HG03196 (cell line): ENCODE data around the gene PRLR.

ENCODE experiments used
- ATAC-seq: cut with Tn5 transposase; IDR thresholded peaks from one replicate; pipeline ENCODE4 v1.9.1; 2021; ENCODE audit not compliant: unreplicated experiment

The PRLR gene

DNA sequence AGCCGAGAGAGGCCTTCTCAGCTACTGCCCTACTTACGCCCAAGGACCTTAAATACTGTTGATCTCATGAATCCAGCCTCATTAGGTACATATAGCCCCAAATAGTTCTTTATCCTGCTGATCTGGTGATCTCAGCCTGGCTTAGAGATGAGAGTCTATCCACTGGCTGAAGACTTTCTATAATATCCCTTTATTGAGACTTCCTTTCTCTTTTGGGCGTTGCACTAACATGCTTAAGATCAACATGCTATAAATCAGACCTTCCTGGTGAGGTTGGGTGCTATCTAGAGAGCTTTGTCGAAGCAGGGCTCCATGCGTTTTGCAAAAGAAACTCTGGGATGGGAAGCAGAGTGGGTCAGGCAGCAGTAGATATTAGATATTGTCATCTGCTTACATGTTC is 138.6 kb downstream of the PRLR start:
- no peak for ATAC-seq

DNA sequence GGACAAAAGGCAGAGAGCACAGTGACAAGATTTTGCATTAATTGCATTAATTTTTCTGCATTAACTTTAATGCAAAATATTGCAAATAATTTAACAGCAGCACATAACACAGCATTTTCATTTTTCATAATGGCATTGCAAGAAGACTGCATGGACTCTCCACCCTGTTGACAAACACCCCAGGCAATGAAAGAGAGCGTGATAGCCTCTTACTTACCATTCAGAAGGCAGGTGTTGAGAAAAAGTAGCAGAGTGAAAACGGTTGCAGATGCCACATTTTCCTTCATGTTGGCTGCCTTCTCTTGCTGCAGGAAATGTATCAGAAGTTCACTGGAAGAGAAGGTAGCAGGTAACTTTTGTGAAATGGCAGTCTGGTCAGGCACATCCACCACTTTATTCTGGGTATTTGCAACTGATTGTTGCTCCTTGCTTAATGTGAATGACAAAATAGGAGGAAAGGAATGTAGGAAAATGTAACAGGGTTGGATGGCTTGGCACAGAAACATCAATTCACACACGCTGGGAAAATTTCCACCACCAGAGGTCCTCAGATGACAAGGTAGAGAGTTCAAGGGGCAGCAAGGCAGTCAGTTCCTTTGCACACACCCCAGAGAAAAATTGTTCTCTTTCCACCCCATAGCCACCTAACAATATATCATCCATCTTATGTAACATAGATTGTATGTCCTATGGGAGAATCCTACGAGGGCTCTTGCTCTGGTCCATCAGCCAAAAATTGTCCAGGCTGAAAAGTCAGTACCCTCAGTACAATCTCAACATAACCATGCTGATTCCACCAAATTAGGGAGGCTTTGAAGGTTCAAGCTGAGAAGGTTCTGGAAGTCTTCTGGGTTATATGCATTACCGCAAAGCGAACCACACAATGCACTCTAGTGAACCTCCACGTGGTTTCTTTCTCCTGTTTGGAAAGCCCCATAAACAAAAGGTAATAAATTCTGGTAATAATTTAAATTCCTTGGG is 140.7 kb downstream of the PRLR start:
- no peak for ATAC-seq

DNA sequence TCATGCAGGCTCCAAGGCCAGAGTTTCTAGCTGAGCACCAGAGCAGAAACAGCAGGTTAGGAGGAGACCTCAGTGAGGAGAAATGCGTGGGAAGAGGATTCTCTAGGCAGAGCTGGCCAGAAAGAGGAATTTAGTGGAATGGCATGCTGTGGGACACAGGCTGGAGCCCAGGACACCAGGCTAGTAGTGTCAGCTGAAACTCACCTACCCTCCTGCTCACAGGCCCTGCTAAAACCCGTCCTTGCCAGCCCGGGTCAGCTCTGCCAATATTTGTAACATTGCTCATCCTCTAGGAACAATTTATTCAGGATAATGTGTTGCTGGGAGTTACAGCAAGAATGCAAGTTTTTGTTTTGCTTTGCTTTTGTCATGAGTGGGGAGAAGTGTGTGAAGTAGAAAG is 142.3 kb downstream of the PRLR start:
- no peak for ATAC-seq

GRCh38 chr5:35083150-35083549 is 147.1 kb downstream of the PRLR start:
- ATAC-seq, result no peak

- no peak for ATAC-seq
These were observed 147.8 kb downstream of the PRLR start for GRCh38 chr5:35082530-35082929.

DNA sequence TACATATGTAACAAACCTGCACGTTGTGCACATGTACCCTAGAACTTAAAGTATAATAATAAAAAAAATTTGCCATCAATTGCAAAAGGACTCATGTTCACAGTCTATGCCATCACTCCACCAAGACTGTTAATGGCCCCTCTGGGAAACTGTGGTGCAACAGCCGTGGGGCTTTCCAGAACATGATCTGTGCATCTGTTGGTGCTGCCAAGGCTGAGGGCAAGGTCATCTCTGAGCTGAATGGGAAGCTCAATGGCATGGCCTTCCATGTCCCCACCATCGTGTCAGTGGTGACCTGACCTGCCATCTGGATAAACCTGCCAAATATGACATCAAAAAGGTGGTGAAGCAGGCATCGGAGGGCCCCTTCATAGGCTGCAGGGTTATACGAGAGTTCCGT is 149.2 kb downstream of the PRLR start:
- ATAC-seq, result no peak

DNA sequence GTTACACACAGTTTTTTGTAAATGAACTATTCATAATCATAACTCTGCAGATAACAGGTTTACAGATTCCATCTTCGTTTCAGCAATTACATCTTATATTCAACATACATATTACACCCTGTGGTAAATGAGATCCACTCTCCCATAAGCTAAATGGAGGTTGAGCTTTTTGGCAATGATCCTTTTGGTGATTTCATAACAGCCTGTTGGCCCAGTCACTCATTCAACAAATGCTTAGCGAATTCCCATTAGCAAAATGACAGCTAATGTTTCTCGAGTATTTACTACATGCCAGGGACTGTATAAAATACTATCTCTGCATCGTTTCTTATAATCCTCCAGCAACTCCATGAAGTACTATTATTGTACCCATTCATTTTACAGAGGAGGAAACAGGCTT is 157.1 kb downstream of the PRLR start:
- ATAC-seq, result no peak

- ATAC-seq, result no peak
These were observed 161.1 kb downstream of the PRLR start for GRCh38 chr5:35069188-35069587.

DNA sequence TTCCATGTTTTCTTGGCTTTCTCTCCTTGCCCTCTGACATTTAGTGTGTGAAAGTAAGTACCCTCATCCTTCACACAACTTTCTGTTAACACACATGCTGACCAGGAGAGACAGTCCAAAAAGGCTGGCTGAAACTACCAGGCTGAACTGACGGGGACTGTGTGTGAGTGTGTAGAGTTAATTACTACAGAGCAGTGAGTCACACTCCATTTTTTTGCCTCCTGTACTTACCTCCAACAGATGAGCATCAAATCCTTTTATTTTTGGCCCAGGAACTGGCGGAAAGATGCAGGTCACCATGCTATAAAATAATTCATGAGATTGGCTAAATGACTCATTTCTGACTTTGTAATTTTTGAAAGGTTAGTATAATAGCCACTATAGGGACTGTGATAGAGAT is 162.3 kb downstream of the PRLR start:
- no peak for ATAC-seq

GRCh38 chr5:35066260-35066795 is 164.0 kb downstream of the PRLR start:
- ATAC-seq, result peak; percentile 87

- no peak for ATAC-seq
These were observed 166.9 kb downstream of the PRLR start for GRCh38 chr5:35063414-35063813.

- ATAC-seq, result no peak
These were observed 169.0 kb downstream of the PRLR start for GRCh38 chr5:35061211-35061770.

GRCh38 chr5:35060236-35060635 is 170.1 kb downstream of the PRLR start:
- ATAC-seq, result no peak

GRCh38 chr5:35059251-35059650 is 171.0 kb downstream of the PRLR start:
- no peak for ATAC-seq

DNA sequence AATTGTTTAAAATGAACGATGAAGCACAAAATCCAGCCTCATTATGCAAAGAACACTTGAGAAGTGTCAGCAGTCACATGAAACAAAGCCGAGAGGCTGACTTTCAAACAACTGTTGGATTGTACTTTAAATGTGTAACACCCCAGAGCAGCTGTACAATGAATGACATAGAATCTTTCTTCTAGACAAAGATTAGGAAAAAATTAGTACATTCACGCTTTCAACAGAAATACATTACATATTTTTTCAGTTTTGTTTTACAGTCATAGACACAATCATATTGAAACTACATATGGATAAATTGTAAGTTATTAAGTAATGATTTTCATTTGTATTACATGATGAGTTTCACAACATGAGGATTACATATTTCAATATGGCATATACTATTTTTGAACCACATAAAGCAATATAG is 171.9 kb downstream of the PRLR start:
- ATAC-seq, result peak; percentile 92

- ATAC-seq, result no peak
These were observed 173.6 kb downstream of the PRLR start for GRCh38 chr5:35056686-35057085.

DNA sequence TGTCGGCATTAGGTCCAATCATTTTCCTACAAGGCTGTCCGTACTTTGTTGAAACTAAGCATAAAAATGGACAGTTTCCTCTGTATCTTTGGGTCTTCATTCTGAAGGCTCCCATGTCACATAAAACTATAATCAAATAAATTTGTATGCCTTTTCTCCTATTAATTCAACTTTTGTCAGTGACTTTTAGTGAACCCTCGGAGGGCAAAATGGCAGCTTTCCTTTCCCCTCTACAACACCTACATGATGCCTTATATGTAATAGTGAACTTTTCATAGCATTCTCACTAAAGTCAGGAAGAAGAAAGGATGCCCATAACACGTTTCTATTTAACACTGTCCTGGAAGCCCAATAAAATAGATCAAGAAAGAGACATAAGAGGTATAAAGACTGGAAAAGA is 177.4 kb downstream of the PRLR start:
- no peak for ATAC-seq

DNA sequence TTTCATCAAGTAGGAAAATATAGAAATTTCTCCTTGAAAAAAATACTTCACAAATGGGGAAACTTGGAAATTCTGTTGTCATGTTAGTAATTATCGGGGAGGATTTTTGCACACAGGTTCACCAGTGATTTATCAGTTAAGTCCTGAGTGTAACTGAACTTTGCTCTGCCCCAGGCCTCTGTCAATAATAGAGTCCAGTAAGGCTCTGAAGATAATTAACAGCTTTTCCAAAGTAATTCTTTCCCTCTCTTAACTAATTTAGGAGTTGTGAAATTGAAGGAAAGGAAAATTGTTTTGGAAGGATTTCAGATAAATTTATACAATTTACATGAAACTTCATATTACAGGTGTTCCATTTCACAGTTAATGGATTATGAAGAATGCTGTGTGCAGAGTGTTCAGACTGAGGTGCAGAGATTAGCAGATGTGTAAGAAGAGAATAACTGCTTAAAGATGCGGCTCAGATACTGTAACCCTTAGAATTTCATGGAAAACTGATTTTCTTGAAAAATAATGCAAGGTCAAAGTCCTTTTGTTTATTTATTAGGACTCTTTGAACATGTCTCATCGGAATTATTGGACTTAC is 179.7 kb downstream of the PRLR start:
- no peak for ATAC-seq

DNA sequence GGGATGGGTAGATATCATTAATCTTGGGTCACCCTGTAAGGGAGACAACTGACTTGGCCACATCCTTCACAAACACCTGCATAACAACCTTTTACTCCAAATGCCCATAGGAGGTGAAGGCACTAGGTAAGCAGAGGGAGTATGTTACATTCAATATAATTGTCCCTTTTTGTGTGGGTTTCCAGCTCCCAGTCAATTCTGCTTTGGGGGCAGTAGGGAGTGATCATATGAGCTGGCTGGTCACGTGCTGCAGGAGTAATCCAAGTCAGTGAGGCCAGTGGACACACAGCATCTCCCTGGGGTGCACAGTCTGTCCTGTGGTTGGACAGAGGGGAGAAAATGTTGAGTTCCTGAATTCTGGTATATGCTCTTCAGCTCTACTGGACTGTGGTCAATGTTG is 181.4 kb downstream of the PRLR start:
- no peak for ATAC-seq

- no peak for ATAC-seq
These were observed 182.4 kb downstream of the PRLR start, which contains the start of gene AGXT2 for GRCh38 chr5:35047785-35048404. AGXT2 (minus strand) TSS chr5:35047949; CDS start chr5:35047892, 57 bp downstream.

GRCh38 chr5:35046774-35047173 is 183.5 kb downstream of the PRLR start:
- ATAC-seq, result no peak
